CD14-positive monocyte (primary cell): ENCODE results near the gene TTLL11. TPM values are rescaled to one million over a fixed set of nuclear protein-coding genes. Genes with fewer than 3 reads are reported as not detected.

ENCODE experiments used
- DNase-seq, 3 donors: peaks; one replicate each; pipeline ENCODE4 v3.0.0-alpha.2; 2011 to 2022
- H2AFZ ChIP-seq: 2 replicates; pipeline ENCODE4 v1.6.0; 2012; ENCODE audit warnings: mild to moderate bottlenecking, low read depth, low read length, inconsistent platforms; ENCODE audit not compliant: insufficient read depth, poor library complexity, severe bottlenecking
- H3K27ac ChIP-seq, 2 donors: 1 replicate in 1 of 2; 2 replicates in 1 of 2; pipeline ENCODE4 v1.5.1; 2012 to 2013; ENCODE audit warnings: low read length in 2 of 2, control low read depth in 1 of 2, inconsistent platforms in 1 of 2, low read depth in 1 of 2, mild to moderate bottlenecking in 1 of 2
- H3K27me3 ChIP-seq, 2 donors: one replicate each; pipeline versions ENCODE4 v1.6.0 to v1.6.1; 2011 to 2013; ENCODE audit warnings: low read length in 2 of 2; ENCODE audit not compliant: control insufficient read depth in 2 of 2, insufficient read depth in 2 of 2
- H3K36me3 ChIP-seq, 2 donors: replicated peaks in 1 of 2; 1 replicate in 1 of 2; 2 replicates in 1 of 2; pipeline versions ENCODE4 v1.5.1 to v1.6.1; 2012 to 2013; ENCODE audit warnings: low read length in 2 of 2, control low read depth in 1 of 2, inconsistent platforms in 1 of 2, mild to moderate bottlenecking in 1 of 2; ENCODE audit not compliant: insufficient read depth in 2 of 2, control insufficient read depth in 1 of 2
- H3K4me1 ChIP-seq, 2 donors: 1 replicate in 1 of 2; 2 replicates in 1 of 2; pipeline versions ENCODE4 v1.5.1 to v1.6.1; 2012 to 2013; ENCODE audit warnings: low read length in 2 of 2, control low read depth in 1 of 2, inconsistent platforms in 1 of 2, mild to moderate bottlenecking in 1 of 2, moderate library complexity in 1 of 2; ENCODE audit not compliant: insufficient read depth in 2 of 2, control insufficient read depth in 1 of 2
- H3K4me2 ChIP-seq: replicated peaks from 2 replicates; pipeline ENCODE3; 2012; ENCODE audit warnings: low read length, moderate library complexity, mild to moderate bottlenecking; ENCODE audit not compliant: poor library complexity, severe bottlenecking; ENCODE audit errors: extremely low read depth
- H3K4me3 ChIP-seq, 3 experiments: fragments of 200-600 bp in 1 of 3; sonication (generic) in 1 of 3; replicated peaks in 1 of 3; 1 replicate in 2 of 3; 2 replicates in 1 of 3; pipeline ENCODE4 v1.5.1; 2011 to 2013; ENCODE audit warnings: low read length in 3 of 3, mild to moderate bottlenecking in 3 of 3, control low read depth in 2 of 3, low read depth in 2 of 3, inconsistent platforms in 1 of 3, moderate library complexity in 1 of 3
- H3K79me2 ChIP-seq: 2 replicates; pipeline ENCODE4 v1.6.0; 2012; ENCODE audit warnings: mild to moderate bottlenecking, control low read depth, inconsistent platforms, low read length, moderate library complexity; ENCODE audit not compliant: insufficient read depth
- H3K9ac ChIP-seq: 2 replicates; pipeline ENCODE4 v1.6.0; 2017; ENCODE audit warnings: low read length, mild to moderate bottlenecking; ENCODE audit not compliant: insufficient read depth, poor library complexity, severe bottlenecking
- H3K9me3 ChIP-seq, 2 donors: replicated peaks in 1 of 2; 1 replicate in 1 of 2; 2 replicates in 1 of 2; pipeline versions ENCODE4 v1.5.1 to v1.6.1; 2012 to 2013; ENCODE audit warnings: low read length in 2 of 2, control low read depth in 1 of 2; ENCODE audit not compliant: control insufficient read depth in 1 of 2, insufficient read depth in 1 of 2
- H4K20me1 ChIP-seq: 2 replicates; pipeline ENCODE4 v1.6.0; 2012; ENCODE audit warnings: mild to moderate bottlenecking, low read length, control low read depth, moderate library complexity; ENCODE audit not compliant: insufficient read depth
- H3K27ac Mint-ChIP-seq, 7 donors: one replicate each; pipeline ENCODE4 v1.8.0; 2020; ENCODE audit warnings: mild to moderate bottlenecking in 7 of 7, mixed read lengths in 7 of 7, moderate library complexity in 6 of 7, inconsistent platforms in 2 of 7
- H3K27me3 Mint-ChIP-seq, 3 donors: one replicate each; pipeline ENCODE4 v1.8.0; 2021 to 2022; ENCODE audit warnings: low read depth in 3 of 3, mild to moderate bottlenecking in 3 of 3, mixed read lengths in 3 of 3, moderate library complexity in 3 of 3, inconsistent platforms in 1 of 3
- H3K36me3 Mint-ChIP-seq, 2 donors: one replicate each; pipeline ENCODE4 v1.8.0; 2020; ENCODE audit warnings: mixed read lengths in 2 of 2, inconsistent platforms in 1 of 2, mild to moderate bottlenecking in 1 of 2
- H3K4me1 Mint-ChIP-seq: one replicate; pipeline ENCODE4 v1.8.0; 2020; ENCODE audit warnings: mild to moderate bottlenecking, mixed read lengths
- H3K4me3 Mint-ChIP-seq, 2 donors: one replicate each; pipeline ENCODE4 v1.8.0; 2020; ENCODE audit warnings: mild to moderate bottlenecking in 2 of 2, mixed read lengths in 2 of 2, moderate library complexity in 1 of 2
- H3K9me3 Mint-ChIP-seq, 7 donors: one replicate each; pipeline ENCODE4 v1.8.0; 2020 to 2022; ENCODE audit warnings: mixed read lengths in 7 of 7, mild to moderate bottlenecking in 6 of 7, moderate library complexity in 6 of 7, inconsistent platforms in 2 of 7
- WGBS: methylation state at CpG from one replicate; pipeline ENCODE4 v1.1.5; 2013; ENCODE audit warnings: missing lambda C conversion rate; ENCODE audit not compliant: insufficient coverage; 5-methylcytosine and 5-hydroxymethylcytosine counted together
- intact Hi-C, 2 donors: fragments of 100-400 bp; cut with micrococcal nuclease; formaldehyde crosslinking; loops; one replicate each; pipeline versions ENCODE4 v1.15.0 to v1.15.1; 2023
- polyA plus RNA-seq, 3 donors: library from polyadenylated mRNA; depleted of rRNA in 1 of 3; unstranded in 2 of 3; stranded (reverse) in 1 of 3; fragments of 300-500 nt in 2 of 3; fragments of >200 nt in 1 of 3; fragmentation: Illumina TruSeq in 2 of 3; gene quantifications; 1 replicate in 2 of 3; 2 replicates in 1 of 3; pipeline ENCODE4 v1.2.3, GENCODE V29; 2012 to 2021
- TF ChIP-seq, protein P1 (sequence below): fragments of 200-600 bp; IDR thresholded peaks from one replicate; pipeline ENCODE4 v1.8.0; 2022; ENCODE audit warnings: antibody characterized with exemption, mild to moderate bottlenecking

TTLL11 gene
- polyA plus RNA-seq, 3 donors = 2.9 to 3.5 (median 3.1) TPM

DNA sequence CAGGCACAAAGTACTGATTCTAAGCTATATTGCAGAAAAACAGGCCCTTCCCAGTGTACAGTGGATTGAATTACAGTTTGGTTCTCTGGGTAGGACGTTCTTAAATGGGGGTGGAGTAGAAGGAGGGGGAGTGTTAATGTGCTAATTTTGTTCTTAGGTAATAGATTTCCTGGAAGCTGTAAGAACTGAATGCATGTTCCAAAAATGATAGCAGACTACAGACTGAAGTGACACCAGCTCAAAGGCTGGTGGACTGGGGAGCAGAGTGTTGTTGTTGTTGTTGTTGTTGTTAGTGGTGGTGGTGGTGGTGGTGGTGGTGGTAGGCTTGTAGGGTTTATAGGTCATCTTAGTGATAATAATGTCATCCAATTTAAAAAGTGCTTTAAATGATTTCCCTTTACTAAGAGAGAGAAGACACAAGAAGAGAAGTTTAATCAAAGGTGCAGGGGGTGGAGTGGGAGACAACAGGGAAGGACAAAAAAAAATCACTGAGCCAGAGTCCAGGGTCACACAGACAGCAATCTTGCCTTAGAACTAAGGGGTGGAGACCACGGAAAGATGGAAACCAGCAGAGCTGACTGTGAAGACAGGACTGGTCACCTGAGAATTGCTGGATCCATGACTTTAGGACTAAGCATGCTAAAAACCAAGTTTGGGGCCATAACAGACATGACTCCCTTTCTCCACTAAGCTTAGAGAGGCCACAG, 27.0 kb downstream of the TTLL11 start:
- Histone ChIP-seq H3K27ac (peak overlapping the region in 1 of 2 donors; percentile 44), H3K4me3 (no peak overlapping the region), H3K27me3 (no peaks in the 10 kb centered on the region), H3K4me2 (no peak overlapping the region), H3K79me2 (no peaks in the 10 kb centered on the region), H3K4me1 (no peaks in the 10 kb centered on the region), H3K9me3 (peaks cover 6 to 10% of the 10 kb centered on the region in 2 donors), H3K36me3 (peaks cover 0 to 3% of the 10 kb centered on the region in 2 donors), H3K9ac (no peak overlapping the region), H2AFZ (no peak overlapping the region), H4K20me1 (no peaks in the 10 kb centered on the region)
- H3K27me3 Mint-ChIP-seq = peaks cover 0 to 2% (median 0%) of the 10 kb centered on the region in 3 donors
- 95% methylated on average over 2 of the region's 2 CpGs for WGBS
- peaks cover 13 to 24% (median 19%) of the 10 kb centered on the region in 7 donors for H3K9me3 Mint-ChIP-seq
- peaks cover 6% of the 10 kb centered on the region for H3K4me1 Mint-ChIP-seq
- no peak for DNase-seq
- peak overlapping the region in 1 of 7 donors; percentile 80 for H3K27ac Mint-ChIP-seq
- intact Hi-C loops = no loop called here
- peaks cover 4 to 20% of the 10 kb centered on the region in 2 donors for H3K36me3 Mint-ChIP-seq
- TF ChIP-seq, protein P1, sequence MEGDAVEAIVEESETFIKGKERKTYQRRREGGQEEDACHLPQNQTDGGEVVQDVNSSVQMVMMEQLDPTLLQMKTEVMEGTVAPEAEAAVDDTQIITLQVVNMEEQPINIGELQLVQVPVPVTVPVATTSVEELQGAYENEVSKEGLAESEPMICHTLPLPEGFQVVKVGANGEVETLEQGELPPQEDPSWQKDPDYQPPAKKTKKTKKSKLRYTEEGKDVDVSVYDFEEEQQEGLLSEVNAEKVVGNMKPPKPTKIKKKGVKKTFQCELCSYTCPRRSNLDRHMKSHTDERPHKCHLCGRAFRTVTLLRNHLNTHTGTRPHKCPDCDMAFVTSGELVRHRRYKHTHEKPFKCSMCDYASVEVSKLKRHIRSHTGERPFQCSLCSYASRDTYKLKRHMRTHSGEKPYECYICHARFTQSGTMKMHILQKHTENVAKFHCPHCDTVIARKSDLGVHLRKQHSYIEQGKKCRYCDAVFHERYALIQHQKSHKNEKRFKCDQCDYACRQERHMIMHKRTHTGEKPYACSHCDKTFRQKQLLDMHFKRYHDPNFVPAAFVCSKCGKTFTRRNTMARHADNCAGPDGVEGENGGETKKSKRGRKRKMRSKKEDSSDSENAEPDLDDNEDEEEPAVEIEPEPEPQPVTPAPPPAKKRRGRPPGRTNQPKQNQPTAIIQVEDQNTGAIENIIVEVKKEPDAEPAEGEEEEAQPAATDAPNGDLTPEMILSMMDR = no peak
- H3K4me3 Mint-ChIP-seq = no peak overlapping the region

DNA sequence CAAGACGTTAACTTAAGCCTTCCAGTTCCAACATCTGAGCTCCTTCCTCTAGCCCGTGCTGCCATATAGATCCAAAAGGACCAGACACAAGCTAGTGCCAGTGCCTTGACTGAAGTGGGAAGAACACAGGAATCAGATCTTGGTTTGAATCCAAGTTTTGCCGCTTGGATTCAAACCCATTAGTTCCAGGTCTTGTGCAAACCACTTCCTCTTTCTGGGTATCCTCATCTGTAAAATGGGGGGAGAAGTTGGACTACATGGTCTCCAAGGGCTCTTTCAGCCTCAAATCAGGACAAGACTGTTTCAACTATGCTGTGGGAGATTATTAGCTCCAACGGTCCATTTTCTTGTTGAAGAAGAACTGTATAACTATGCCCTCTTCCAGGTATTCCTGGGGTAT, 32.6 kb downstream of the TTLL11 start:
- Mint-ChIP-seq H3K4me1 (peaks cover 9% of the 10 kb centered on the region), H3K4me3 (no peak overlapping the region), H3K9me3 (no peaks in the 10 kb centered on the region), H3K36me3 (no peaks in the 10 kb centered on the region), H3K27ac (no peak overlapping the region), H3K27me3 (peaks cover 0 to 1% (median 1%) of the 10 kb centered on the region in 3 donors)
- whole genome bisulfite sequencing = 100% methylated on average over 2 of the region's 4 CpGs
- no peak overlapping the region for H3K27ac ChIP-seq
- TF ChIP-seq, protein P1 = no peak
- H4K20me1 ChIP-seq = peaks cover 12% of the 10 kb centered on the region
- H3K27me3 ChIP-seq = no peaks in the 10 kb centered on the region
- H3K4me2 ChIP-seq = no peak overlapping the region
- intact Hi-C loops = no loop called here
- H3K36me3 ChIP-seq = no peaks in the 10 kb centered on the region
- peaks cover 4 to 5% of the 10 kb centered on the region in 2 donors for H3K4me1 ChIP-seq
- H3K9me3 ChIP-seq = no peaks in the 10 kb centered on the region
- H2AFZ ChIP-seq = no peak overlapping the region
- no peak overlapping the region for H3K4me3 ChIP-seq
- no peak for DNase-seq
- H3K9ac ChIP-seq = no peak overlapping the region
- H3K79me2 ChIP-seq = no peaks in the 10 kb centered on the region
